ENCODE data around the gene HDHD5. TPM values are rescaled to one million over a fixed set of nuclear protein-coding genes. Genes with fewer than 3 reads are reported as not detected.

HDHD5 gene
- polyA plus RNA-seq, 1 donor from 2014 or later = 91.3 TPM

DNA sequence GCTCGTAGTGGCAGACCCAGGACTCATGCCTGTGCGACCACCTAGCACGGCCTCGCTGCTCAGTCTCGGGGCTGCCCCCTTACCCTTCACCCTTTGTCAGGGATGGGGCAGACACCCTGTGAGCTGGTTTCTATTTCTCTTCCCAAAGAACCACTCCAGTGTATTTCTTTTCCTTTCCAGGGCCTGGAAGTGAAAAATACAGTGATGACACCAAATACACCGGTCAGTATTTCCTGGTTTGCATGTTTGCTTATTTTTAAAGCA is 51.6 kb downstream of the HDHD5 start:
- H3K9me3 ChIP-seq (ENCODE audit: low read length) = no peaks in the 10 kb centered on the region
- no peak overlapping the region for H2AFZ ChIP-seq (ENCODE audit: low read depth, low read length)
- no peaks in the 10 kb centered on the region for H3K27me3 ChIP-seq (ENCODE audit: insufficient read depth, low read depth, low read length)
- H3K27ac ChIP-seq (ENCODE audit: low read length) = no peak overlapping the region
- no peaks in the 10 kb centered on the region for H3F3A ChIP-seq (ENCODE audit: insufficient read depth, low read length, poor library complexity, severe bottlenecking)
- H3K36me3 ChIP-seq (ENCODE audit: insufficient read depth, low read length) = no peaks in the 10 kb centered on the region
- no peak overlapping the region for H3K4me3 ChIP-seq (ENCODE audit: low read length)
- no peak overlapping the region for H3K9ac ChIP-seq (ENCODE audit: low read length)
- no peak overlapping the region for H3K4me2 ChIP-seq (ENCODE audit: low read length)
- H4K20me1 ChIP-seq (ENCODE audit: insufficient read depth) = no peaks in the 10 kb centered on the region
- no peaks in the 10 kb centered on the region for H3K9me2 ChIP-seq (ENCODE audit: insufficient read depth, low read length)
- TF ChIP-seq RAD21 (conservative IDR thresholded peaks at IDR 0.05) = no peak
- no peak for TF ChIP-seq MXI1 (conservative IDR thresholded peaks at IDR 0.05; ENCODE audit: poor library complexity, severe bottlenecking)
- TF ChIP-seq POLR2AphosphoS5 (IDR thresholded peaks at IDR 0.05) = no peak
- TF ChIP-seq, protein P1, sequence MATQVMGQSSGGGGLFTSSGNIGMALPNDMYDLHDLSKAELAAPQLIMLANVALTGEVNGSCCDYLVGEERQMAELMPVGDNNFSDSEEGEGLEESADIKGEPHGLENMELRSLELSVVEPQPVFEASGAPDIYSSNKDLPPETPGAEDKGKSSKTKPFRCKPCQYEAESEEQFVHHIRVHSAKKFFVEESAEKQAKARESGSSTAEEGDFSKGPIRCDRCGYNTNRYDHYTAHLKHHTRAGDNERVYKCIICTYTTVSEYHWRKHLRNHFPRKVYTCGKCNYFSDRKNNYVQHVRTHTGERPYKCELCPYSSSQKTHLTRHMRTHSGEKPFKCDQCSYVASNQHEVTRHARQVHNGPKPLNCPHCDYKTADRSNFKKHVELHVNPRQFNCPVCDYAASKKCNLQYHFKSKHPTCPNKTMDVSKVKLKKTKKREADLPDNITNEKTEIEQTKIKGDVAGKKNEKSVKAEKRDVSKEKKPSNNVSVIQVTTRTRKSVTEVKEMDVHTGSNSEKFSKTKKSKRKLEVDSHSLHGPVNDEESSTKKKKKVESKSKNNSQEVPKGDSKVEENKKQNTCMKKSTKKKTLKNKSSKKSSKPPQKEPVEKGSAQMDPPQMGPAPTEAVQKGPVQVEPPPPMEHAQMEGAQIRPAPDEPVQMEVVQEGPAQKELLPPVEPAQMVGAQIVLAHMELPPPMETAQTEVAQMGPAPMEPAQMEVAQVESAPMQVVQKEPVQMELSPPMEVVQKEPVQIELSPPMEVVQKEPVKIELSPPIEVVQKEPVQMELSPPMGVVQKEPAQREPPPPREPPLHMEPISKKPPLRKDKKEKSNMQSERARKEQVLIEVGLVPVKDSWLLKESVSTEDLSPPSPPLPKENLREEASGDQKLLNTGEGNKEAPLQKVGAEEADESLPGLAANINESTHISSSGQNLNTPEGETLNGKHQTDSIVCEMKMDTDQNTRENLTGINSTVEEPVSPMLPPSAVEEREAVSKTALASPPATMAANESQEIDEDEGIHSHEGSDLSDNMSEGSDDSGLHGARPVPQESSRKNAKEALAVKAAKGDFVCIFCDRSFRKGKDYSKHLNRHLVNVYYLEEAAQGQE (IDR thresholded peaks at IDR 0.05; ENCODE audit: borderline replicate concordance) = no peak
- TF ChIP-seq TAF1 (IDR thresholded peaks at IDR 0.05; ENCODE audit: low read depth) = no peak
- TF ChIP-seq EZH2 (IDR thresholded peaks at IDR 0.05; ENCODE audit: borderline replicate concordance, insufficient read depth, low read length, poor library complexity, severe bottlenecking) = no peak
- no peak for TF ChIP-seq SMC3 (conservative IDR thresholded peaks at IDR 0.05; ENCODE audit: poor library complexity)
- TF ChIP-seq CTCF (IDR thresholded peaks at IDR 0.05; ENCODE audit: poor library complexity, severe bottlenecking) = no peak
- no peak for TF ChIP-seq EP300 (conservative IDR thresholded peaks at IDR 0.05; ENCODE audit: poor library complexity, severe bottlenecking)
- H3K79me2 ChIP-seq (replicated peaks; ENCODE audit: insufficient read depth, low read length) = no peaks in the 10 kb centered on the region

DNA sequence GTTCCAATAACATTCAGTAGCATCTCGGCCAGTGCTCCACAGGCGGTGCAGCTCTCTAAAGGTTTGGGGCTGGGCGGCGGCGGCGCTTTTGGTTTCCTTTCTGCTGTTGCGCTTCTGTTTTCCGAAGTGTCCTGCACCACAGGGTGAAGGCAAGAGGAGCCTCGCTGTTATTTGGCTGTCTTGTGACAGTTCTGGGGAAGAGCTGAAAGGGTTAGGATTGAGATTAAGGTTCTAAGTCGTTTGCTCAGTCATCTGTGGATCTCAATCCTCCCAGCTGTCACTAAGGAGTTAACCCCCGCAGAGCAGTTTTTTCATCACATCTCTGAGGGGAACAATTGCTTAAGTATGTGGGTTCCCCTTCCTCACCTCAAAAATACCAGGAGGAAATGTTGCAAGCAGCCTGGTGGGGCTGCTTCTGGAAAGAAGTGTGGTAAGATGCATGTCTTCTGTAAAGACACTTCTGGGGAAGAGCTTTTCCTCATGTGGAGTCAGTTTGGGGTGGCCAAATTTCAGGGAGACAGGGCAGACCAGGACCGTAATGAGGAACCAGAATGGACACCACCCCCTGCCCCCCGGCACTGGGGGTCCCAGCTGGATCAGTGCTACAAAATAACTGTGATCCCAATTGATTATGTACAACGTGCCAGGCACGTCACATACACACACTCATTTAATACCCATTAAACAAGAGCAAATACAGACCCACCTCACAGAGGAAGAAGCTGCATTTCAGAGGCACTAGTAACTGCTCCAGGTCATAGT is 52.1 kb downstream of the HDHD5 start:
- H3K27me3 ChIP-seq (ENCODE audit: insufficient read depth, low read depth, low read length) = no peaks in the 10 kb centered on the region
- H3K27ac ChIP-seq (ENCODE audit: low read length) = no peak overlapping the region
- H2AFZ ChIP-seq (ENCODE audit: low read depth, low read length) = no peak overlapping the region
- H3K9ac ChIP-seq (ENCODE audit: low read length) = no peak overlapping the region
- TF ChIP-seq RAD21 (conservative IDR thresholded peaks at IDR 0.05) (no peak), POLR2AphosphoS5 (IDR thresholded peaks at IDR 0.05) (no peak), EZH2 (IDR thresholded peaks at IDR 0.05; ENCODE audit: borderline replicate concordance, insufficient read depth, low read length, poor library complexity, severe bottlenecking) (no peak), SMC3 (conservative IDR thresholded peaks at IDR 0.05; ENCODE audit: poor library complexity) (no peak)
- TF ChIP-seq, protein P1 (IDR thresholded peaks at IDR 0.05; ENCODE audit: borderline replicate concordance) = no peak
- no peaks in the 10 kb centered on the region for H3K9me2 ChIP-seq (ENCODE audit: insufficient read depth, low read length)
- no peaks in the 10 kb centered on the region for H3K36me3 ChIP-seq (ENCODE audit: insufficient read depth, low read length)
- no peaks in the 10 kb centered on the region for H3F3A ChIP-seq (ENCODE audit: insufficient read depth, low read length, poor library complexity, severe bottlenecking)
- no peaks in the 10 kb centered on the region for H3K9me3 ChIP-seq (ENCODE audit: low read length)
- no peak overlapping the region for H3K4me3 ChIP-seq (ENCODE audit: low read length)
- no peaks in the 10 kb centered on the region for H4K20me1 ChIP-seq (ENCODE audit: insufficient read depth)
- no peaks in the 10 kb centered on the region for H3K79me2 ChIP-seq (replicated peaks; ENCODE audit: insufficient read depth, low read length)
- H3K4me2 ChIP-seq (ENCODE audit: low read length) = no peak overlapping the region

Measured in neural cell (in vitro differentiated cells).